ENCODE data around the gene GPR62.

GPR62 gene

GRCh38 chr3:51945031-51945840 lies 9.9 kb upstream of the GPR62 start:
- no peak for DNase-seq (ENCODE audit: low spot score in 2 of 2)
- peaks cover 4% of the 10 kb centered on the region for H3K36me3 Mint-ChIP-seq
- H3K27ac Mint-ChIP-seq, result peak overlapping the region; percentile 26
- H3K4me3 Mint-ChIP-seq, result no peak overlapping the region
- ATAC-seq, result no peak
- H3K9me3 Mint-ChIP-seq, result no peaks in the 10 kb centered on the region
- H3K4me1 Mint-ChIP-seq, result peaks cover 25% of the 10 kb centered on the region

- Mint-ChIP-seq H3K27ac (peak overlapping the region; percentile 38), H3K9me3 (no peaks in the 10 kb centered on the region), H3K4me3 (no peak overlapping the region), H3K36me3 (no peaks in the 10 kb centered on the region), H3K4me1 (peaks cover 16% of the 10 kb centered on the region)
- no peak for ATAC-seq
- no peak for DNase-seq (ENCODE audit: low spot score in 2 of 2)
Measured at GRCh38 chr3:51945926-51946705, 9.1 kb upstream of the GPR62 start.

GRCh38 chr3:51946796-51947195 lies 8.4 kb upstream of the GPR62 start:
- Mint-ChIP-seq H3K27ac (peak overlapping the region; percentile 38), H3K4me1 (peaks cover 13% of the 10 kb centered on the region), H3K36me3 (no peaks in the 10 kb centered on the region), H3K9me3 (no peaks in the 10 kb centered on the region), H3K4me3 (no peak overlapping the region)
- no peak for ATAC-seq
- no peak for DNase-seq (ENCODE audit: low spot score in 2 of 2)

- H3K4me1 Mint-ChIP-seq, result peaks cover 8% of the 10 kb centered on the region
- no peaks in the 10 kb centered on the region for H3K9me3 Mint-ChIP-seq
- no peaks in the 10 kb centered on the region for H3K36me3 Mint-ChIP-seq
- peak overlapping the region; percentile 38 for H3K27ac Mint-ChIP-seq
- ATAC-seq, result no peak
- H3K4me3 Mint-ChIP-seq, result no peak overlapping the region
- no peak for DNase-seq (ENCODE audit: low spot score in 2 of 2)
Measured at GRCh38 chr3:51947215-51947900, 7.8 kb upstream of the GPR62 start.

GRCh38 chr3:51948016-51948580 lies 7.1 kb upstream of the GPR62 start:
- no peaks in the 10 kb centered on the region for H3K36me3 Mint-ChIP-seq
- H3K4me3 Mint-ChIP-seq, result no peak overlapping the region
- no peak overlapping the region for H3K27ac Mint-ChIP-seq

GRCh38 chr3:51949121-51949520 lies 6.1 kb upstream of the GPR62 start:
- Mint-ChIP-seq H3K27ac (peak overlapping the region; percentile 38), H3K4me3 (no peak overlapping the region), H3K9me3 (no peaks in the 10 kb centered on the region), H3K4me1 (no peaks in the 10 kb centered on the region), H3K36me3 (no peaks in the 10 kb centered on the region)
- ATAC-seq (no peak), DNase-seq (ENCODE audit: low spot score in 2 of 2) (no peak)

More at GRCh38 chr3:51948016-51948580, 7.1 kb upstream of the GPR62 start:
- Mint-ChIP-seq H3K9me3 (no peaks in the 10 kb centered on the region), H3K4me1 (peaks cover under 1% of the 10 kb centered on the region)
- ATAC-seq (no peak), DNase-seq (ENCODE audit: low spot score in 2 of 2) (no peak)

- Mint-ChIP-seq H3K4me3 (no peak overlapping the region), H3K36me3 (no peaks in the 10 kb centered on the region), H3K4me1 (no peaks in the 10 kb centered on the region), H3K9me3 (no peaks in the 10 kb centered on the region), H3K27ac (no peak overlapping the region)
- DNase-seq (ENCODE audit: low spot score in 2 of 2) (no peak), ATAC-seq (no peak)
Measured at GRCh38 chr3:51950899-51951298, 4.3 kb upstream of the GPR62 start.

- DNase-seq (ENCODE audit: low spot score in 2 of 2), result no peak
- no peak overlapping the region for H3K27ac Mint-ChIP-seq
- H3K4me3 Mint-ChIP-seq, result no peak overlapping the region
- peaks cover 5% of the 10 kb centered on the region for H3K4me1 Mint-ChIP-seq
- peaks cover 4% of the 10 kb centered on the region for H3K36me3 Mint-ChIP-seq
- ATAC-seq, result no peak
- H3K9me3 Mint-ChIP-seq, result no peaks in the 10 kb centered on the region
Measured at GRCh38 chr3:51953445-51953844, 1.7 kb upstream of the GPR62 start.

- Mint-ChIP-seq H3K36me3 (peaks cover 4% of the 10 kb centered on the region), H3K27ac (no peak overlapping the region), H3K4me3 (no peak overlapping the region), H3K9me3 (no peaks in the 10 kb centered on the region), H3K4me1 (peaks cover 5% of the 10 kb centered on the region)
- DNase-seq (ENCODE audit: low spot score in 2 of 2) (no peak), ATAC-seq (no peak)
Measured at GRCh38 chr3:51954105-51954504, 1.1 kb upstream of the GPR62 start.

- H3K36me3 Mint-ChIP-seq, result peaks cover 4% of the 10 kb centered on the region
- no peaks in the 10 kb centered on the region for H3K9me3 Mint-ChIP-seq
- DNase-seq (ENCODE audit: low spot score in 2 of 2), result no peak
- H3K4me3 Mint-ChIP-seq, result no peak overlapping the region
- H3K4me1 Mint-ChIP-seq, result peaks cover 5% of the 10 kb centered on the region
- no peak overlapping the region for H3K27ac Mint-ChIP-seq
- ATAC-seq, result no peak
Measured at GRCh38 chr3:51954713-51955112, 468 bp upstream of the GPR62 start.

- Mint-ChIP-seq H3K4me3 (peak overlapping the region; percentile 15), H3K27ac (no peak overlapping the region), H3K4me1 (peaks cover 5% of the 10 kb centered on the region), H3K9me3 (no peaks in the 10 kb centered on the region), H3K36me3 (peaks cover 4% of the 10 kb centered on the region)
- peak in 1 of 2 donors; percentile 65 for DNase-seq (ENCODE audit: low spot score in 2 of 2)
- ATAC-seq, result peak; percentile 70
Measured at GRCh38 chr3:51955893-51956770, 951 bp downstream of the GPR62 start.

GRCh38 chr3:51957520-51958205 lies 2.5 kb downstream of the GPR62 start:
- H3K4me3 Mint-ChIP-seq, result no peak overlapping the region

GRCh38 chr3:51958603-51959521 lies 3.7 kb downstream of the GPR62 start:
- Mint-ChIP-seq H3K36me3 (peaks cover 4% of the 10 kb centered on the region), H3K4me3 (no peak overlapping the region), H3K4me1 (peaks cover 5% of the 10 kb centered on the region), H3K27ac (no peak overlapping the region), H3K9me3 (no peaks in the 10 kb centered on the region)
- DNase-seq (ENCODE audit: low spot score in 2 of 2), result no peak
- ATAC-seq, result no peak

More at GRCh38 chr3:51957520-51958205, 2.5 kb downstream of the GPR62 start:
- no peak for DNase-seq (ENCODE audit: low spot score in 2 of 2)
- Mint-ChIP-seq H3K4me1 (peaks cover 5% of the 10 kb centered on the region), H3K9me3 (no peaks in the 10 kb centered on the region), H3K36me3 (peaks cover 4% of the 10 kb centered on the region), H3K27ac (no peak overlapping the region)
- no peak for ATAC-seq
